Panc1 (cell line): ENCODE results near the gene MUCL3.

Experiments
- CTCF ChIP-seq: fragments of 450-650 bp; IDR thresholded peaks from 2 replicates; pipeline ENCODE4 v1.5.1; 2017; ENCODE audit warnings: mild to moderate bottlenecking
- POLR2AphosphoS5 ChIP-seq: IDR thresholded peaks from 2 replicates; pipeline ENCODE4 v1.6.1; 2012; ENCODE audit warnings: mild to moderate bottlenecking, low read depth, low read length, moderate library complexity
- REST ChIP-seq, 2 experiments: IDR thresholded peaks; 2 replicates each; pipeline ENCODE4 v1.6.1; 2011 to 2012; ENCODE audit warnings: low read depth in 2 of 2, control low read depth in 1 of 2, low read length in 1 of 2, mild to moderate bottlenecking in 1 of 2, moderate library complexity in 1 of 2; ENCODE audit not compliant: insufficient read depth in 1 of 2
- SIN3A ChIP-seq: IDR thresholded peaks from 2 replicates; pipeline ENCODE4 v1.6.1; 2012; ENCODE audit warnings: low read depth, mild to moderate bottlenecking, low read length, moderate library complexity, borderline replicate concordance; ENCODE audit not compliant: insufficient read depth

- no peak for TF ChIP-seq POLR2AphosphoS5
- TF ChIP-seq CTCF: no peak
- no peak for TF ChIP-seq SIN3A
- no peak for TF ChIP-seq REST (IDR thresholded peaks at IDR 0.05; ENCODE audit: insufficient read depth in 1 of 2, low read depth in 2 of 2, low read length in 1 of 2)
Measured at GRCh38 chr6:30898750-30899360, 41.9 kb upstream of the MUCL3 start.
